Activated T-cell treated with anti-CD3 and anti-CD28 coated beads, Interleukin-2, amount 50 U/mL, for 4 hours (primary cell): ENCODE measurements around the gene MED27. TPM values are rescaled to one million over a fixed set of nuclear protein-coding genes. Genes with fewer than 3 reads are reported as not detected.

Experiments
- ATAC-seq, 2 donors: fragments of 200-7000 bp; cut with Tn5 transposase; one replicate each; pipeline ENCODE4 v1.10.0; 2021
- DNase-seq: peaks from one replicate; pipeline ENCODE4 v3.0.0-alpha.2; 2020
- H3K27me3 Mint-ChIP-seq: one replicate; pipeline ENCODE4 v1.8.0; 2021; ENCODE audit warnings: low read depth, mixed read lengths
- H3K36me3 Mint-ChIP-seq: one replicate; pipeline ENCODE4 v1.8.0; 2022; ENCODE audit warnings: mixed read lengths; ENCODE audit not compliant: insufficient read depth
- H3K4me1 Mint-ChIP-seq: one replicate; pipeline ENCODE4 v1.8.0; 2021; ENCODE audit warnings: low read depth, mixed read lengths
- H3K4me3 Mint-ChIP-seq: one replicate; pipeline ENCODE4 v1.8.0; 2021; ENCODE audit warnings: mild to moderate bottlenecking, moderate library complexity, mixed read lengths
- H3K9me3 Mint-ChIP-seq: one replicate; pipeline ENCODE4 v1.8.0; 2021; ENCODE audit warnings: mixed read lengths
- total RNA-seq, 3 donors: library from RNA; stranded (reverse); gene quantifications; one replicate each; pipeline ENCODE4 v1.2.1, GENCODE V29; 2021

Gene MED27
- total RNA-seq, 3 donors from 2014 or later = 43.6 to 47.8 (median 46.1) TPM

DNA sequence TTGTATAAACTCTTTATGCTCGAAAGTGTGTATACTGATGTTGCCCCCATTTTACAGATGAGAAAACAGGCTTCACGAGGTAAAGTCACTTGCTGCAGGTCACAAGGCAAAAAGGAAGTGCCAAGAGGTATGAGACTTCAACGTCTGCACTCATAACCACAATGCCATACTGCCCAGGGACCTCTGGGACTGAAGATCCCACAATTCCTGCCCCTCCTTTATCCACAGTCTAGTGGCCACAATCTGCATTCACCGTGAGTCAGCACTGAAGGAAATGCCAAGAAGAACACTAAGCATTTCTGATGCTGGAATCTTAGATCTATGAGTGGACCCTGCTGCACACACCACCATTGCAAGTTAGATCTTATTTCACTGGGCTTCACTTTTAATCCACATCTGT is 37.3 kb downstream of the MED27 start:
- DNase-seq (no peak), ATAC-seq (no peak)
- peaks cover 5% of the 10 kb centered on the region for H3K4me1 Mint-ChIP-seq
- no peaks in the 10 kb centered on the region for H3K9me3 Mint-ChIP-seq
- H3K27me3 Mint-ChIP-seq = no peaks in the 10 kb centered on the region
- no peak overlapping the region for H3K4me3 Mint-ChIP-seq
- H3K36me3 Mint-ChIP-seq = peaks cover 9% of the 10 kb centered on the region

DNA sequence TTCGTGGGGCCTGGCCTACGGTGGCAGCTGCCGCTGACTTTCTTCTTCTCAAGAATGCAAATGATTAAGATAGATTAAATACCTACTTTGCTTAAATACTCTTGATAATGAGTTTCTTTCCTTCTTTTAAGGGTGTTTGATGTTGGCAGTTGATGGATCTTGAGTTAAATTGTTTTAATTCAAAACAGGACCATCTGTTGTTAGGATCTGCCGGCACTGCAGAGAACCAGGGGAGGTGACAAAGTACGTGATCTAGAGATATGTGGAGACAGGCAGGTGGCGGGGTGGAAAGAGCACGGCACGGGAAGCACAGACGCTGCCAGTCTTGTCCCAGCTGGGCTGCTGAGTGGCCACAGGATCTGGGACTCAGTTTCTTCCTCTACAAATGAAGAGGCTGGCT is 37.9 kb downstream of the MED27 start:
- ATAC-seq (no peak), DNase-seq (no peak)
- peaks cover 4% of the 10 kb centered on the region for H3K4me1 Mint-ChIP-seq
- H3K27me3 Mint-ChIP-seq = no peaks in the 10 kb centered on the region
- H3K36me3 Mint-ChIP-seq = peaks cover 9% of the 10 kb centered on the region
- H3K4me3 Mint-ChIP-seq = no peak overlapping the region
- H3K9me3 Mint-ChIP-seq = no peaks in the 10 kb centered on the region

- peaks cover 5% of the 10 kb centered on the region for H3K4me1 Mint-ChIP-seq
- ATAC-seq (no peak), DNase-seq (no peak)
- no peaks in the 10 kb centered on the region for H3K9me3 Mint-ChIP-seq
- H3K27me3 Mint-ChIP-seq = no peaks in the 10 kb centered on the region
- no peak overlapping the region for H3K4me3 Mint-ChIP-seq
- peaks cover 13% of the 10 kb centered on the region for H3K36me3 Mint-ChIP-seq
Observed at GRCh38 chr9:132040808-132041207, 38.9 kb downstream of the MED27 start.

GRCh38 chr9:132040246-132040645 is 39.4 kb downstream of the MED27 start:
- DNase-seq = no peak
- no peaks in the 10 kb centered on the region for H3K9me3 Mint-ChIP-seq
- H3K4me1 Mint-ChIP-seq = peaks cover 8% of the 10 kb centered on the region
- no peak for ATAC-seq
- no peak overlapping the region for H3K4me3 Mint-ChIP-seq
- no peaks in the 10 kb centered on the region for H3K27me3 Mint-ChIP-seq
- peaks cover 14% of the 10 kb centered on the region for H3K36me3 Mint-ChIP-seq

- no peak overlapping the region for H3K4me3 Mint-ChIP-seq
- H3K27me3 Mint-ChIP-seq = no peaks in the 10 kb centered on the region
- H3K9me3 Mint-ChIP-seq = no peaks in the 10 kb centered on the region
- H3K4me1 Mint-ChIP-seq = peaks cover 13% of the 10 kb centered on the region
- ATAC-seq (no peak), DNase-seq (no peak)
- H3K36me3 Mint-ChIP-seq = peaks cover 15% of the 10 kb centered on the region
Observed at GRCh38 chr9:132039284-132039683, 40.4 kb downstream of the MED27 start.

DNA sequence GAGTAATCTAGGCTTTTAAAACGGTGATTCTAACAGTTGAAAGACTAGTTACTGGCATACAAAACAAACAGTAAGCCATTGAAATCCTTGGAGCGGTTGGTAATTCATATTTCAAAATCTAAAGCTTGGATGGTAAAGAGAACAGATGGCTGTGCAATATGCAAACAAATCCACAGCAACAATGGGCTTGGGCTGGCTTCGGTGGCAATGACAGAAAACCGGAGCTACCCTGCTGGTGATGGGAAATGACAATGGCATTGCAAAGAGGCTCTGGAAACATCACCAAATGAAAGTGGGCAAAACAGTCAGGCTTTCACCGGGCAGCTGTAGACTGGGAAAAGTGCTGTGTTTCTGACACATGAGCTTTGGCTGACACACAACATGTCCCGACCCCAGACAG is 42.2 kb downstream of the MED27 start:
- Mint-ChIP-seq H3K36me3 (peaks cover 15% of the 10 kb centered on the region), H3K9me3 (no peaks in the 10 kb centered on the region), H3K4me3 (no peak overlapping the region), H3K4me1 (peaks cover 23% of the 10 kb centered on the region), H3K27me3 (no peaks in the 10 kb centered on the region)
- DNase-seq (no peak), ATAC-seq (no peak)

DNA sequence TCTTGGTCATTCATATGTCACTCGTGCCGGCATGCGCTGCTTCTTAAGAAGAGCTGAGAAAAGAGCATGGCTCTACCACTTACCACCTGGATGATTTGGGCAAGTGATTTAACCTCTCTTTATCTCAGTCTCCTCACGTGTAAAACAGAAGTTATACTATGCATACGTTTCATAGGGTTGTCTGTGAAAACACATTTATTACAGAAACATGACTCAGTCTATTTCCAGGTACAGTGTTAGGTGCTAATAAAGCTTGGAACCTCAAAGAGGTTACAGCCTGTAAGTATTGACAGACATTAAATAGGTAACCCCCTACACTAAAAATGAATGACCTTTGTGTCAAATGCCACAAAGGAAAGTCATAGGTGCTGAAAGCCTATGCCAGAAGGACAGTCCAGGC is 43.1 kb downstream of the MED27 start:
- Mint-ChIP-seq H3K4me1 (peaks cover 29% of the 10 kb centered on the region), H3K36me3 (peaks cover 15% of the 10 kb centered on the region), H3K27me3 (no peaks in the 10 kb centered on the region), H3K9me3 (no peaks in the 10 kb centered on the region), H3K4me3 (no peak overlapping the region)
- DNase-seq = no peak
- ATAC-seq = no peak

DNA sequence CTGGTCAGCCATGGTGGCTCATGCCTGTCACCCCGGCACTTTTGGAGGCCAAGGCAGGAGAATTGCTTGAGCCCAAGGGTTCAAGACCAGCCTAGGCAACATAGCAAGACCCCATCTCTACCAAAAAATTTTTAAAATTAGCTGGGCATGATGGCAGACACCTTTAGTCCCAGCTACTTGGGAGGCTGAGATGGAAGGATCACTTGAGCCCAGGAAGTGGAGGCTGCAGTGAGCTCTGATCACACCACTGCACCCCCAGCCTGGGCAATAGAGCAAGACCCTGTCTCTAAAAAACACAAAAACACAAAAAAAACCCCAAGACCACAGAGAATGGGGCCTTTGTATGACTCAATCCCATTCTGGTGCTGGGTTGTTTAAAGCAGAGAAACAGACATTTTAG is 44.0 kb downstream of the MED27 start:
- no peaks in the 10 kb centered on the region for H3K9me3 Mint-ChIP-seq
- H3K4me3 Mint-ChIP-seq = no peak overlapping the region
- peaks cover 12% of the 10 kb centered on the region for H3K36me3 Mint-ChIP-seq
- ATAC-seq = no peak
- peaks cover 31% of the 10 kb centered on the region for H3K4me1 Mint-ChIP-seq
- H3K27me3 Mint-ChIP-seq = no peaks in the 10 kb centered on the region
- DNase-seq = no peak

GRCh38 chr9:132032238-132032950 is 47.3 kb downstream of the MED27 start:
- Mint-ChIP-seq H3K4me1 (peaks cover 39% of the 10 kb centered on the region), H3K4me3 (no peak overlapping the region)
- ATAC-seq = no peak

DNA sequence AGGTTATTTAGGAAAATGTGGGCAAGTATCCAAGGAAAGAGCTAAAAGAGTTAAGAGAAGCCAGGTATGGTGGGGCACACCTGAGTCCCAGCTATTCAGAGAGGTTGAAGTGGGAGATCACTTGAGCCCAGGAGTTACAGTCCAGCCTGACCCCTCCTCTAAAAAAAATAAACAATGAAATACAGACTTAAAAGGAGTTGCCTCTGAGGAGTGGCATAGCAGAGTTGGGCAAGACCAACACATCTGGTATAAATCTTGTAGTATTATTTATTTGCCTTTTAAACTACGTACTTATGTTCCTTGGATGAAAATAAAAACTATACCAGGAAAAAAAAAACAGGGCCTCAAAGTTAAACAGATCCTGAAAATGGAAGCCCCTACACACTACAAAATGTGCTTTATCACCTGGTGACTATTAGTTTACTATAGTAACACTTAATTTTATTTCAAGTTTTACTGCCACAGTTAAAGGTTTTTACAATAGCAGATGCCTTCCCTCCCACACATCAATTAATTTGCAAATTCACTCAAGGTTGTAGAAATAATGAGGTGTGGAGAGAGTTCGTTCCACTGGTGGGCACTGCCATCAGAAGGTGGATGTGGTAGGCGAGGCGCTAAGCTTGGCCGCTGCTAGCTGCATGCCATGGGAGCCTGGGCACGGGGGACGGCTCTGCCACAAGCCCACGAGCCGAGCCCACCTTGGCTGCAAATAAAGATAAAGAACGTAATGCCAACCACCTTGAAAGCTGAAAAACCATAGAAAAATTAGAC is 48.0 kb downstream of the MED27 start:
- ATAC-seq = no peak
- no peak for DNase-seq
- no peaks in the 10 kb centered on the region for H3K27me3 Mint-ChIP-seq
- no peak overlapping the region for H3K4me3 Mint-ChIP-seq
- peaks cover 39% of the 10 kb centered on the region for H3K4me1 Mint-ChIP-seq
- H3K9me3 Mint-ChIP-seq = no peaks in the 10 kb centered on the region
- H3K36me3 Mint-ChIP-seq = peaks cover 9% of the 10 kb centered on the region

More at GRCh38 chr9:132032238-132032950, 47.3 kb downstream of the MED27 start:
- no peaks in the 10 kb centered on the region for H3K27me3 Mint-ChIP-seq
- no peaks in the 10 kb centered on the region for H3K9me3 Mint-ChIP-seq
- no peak for DNase-seq
- peaks cover 11% of the 10 kb centered on the region for H3K36me3 Mint-ChIP-seq

DNA sequence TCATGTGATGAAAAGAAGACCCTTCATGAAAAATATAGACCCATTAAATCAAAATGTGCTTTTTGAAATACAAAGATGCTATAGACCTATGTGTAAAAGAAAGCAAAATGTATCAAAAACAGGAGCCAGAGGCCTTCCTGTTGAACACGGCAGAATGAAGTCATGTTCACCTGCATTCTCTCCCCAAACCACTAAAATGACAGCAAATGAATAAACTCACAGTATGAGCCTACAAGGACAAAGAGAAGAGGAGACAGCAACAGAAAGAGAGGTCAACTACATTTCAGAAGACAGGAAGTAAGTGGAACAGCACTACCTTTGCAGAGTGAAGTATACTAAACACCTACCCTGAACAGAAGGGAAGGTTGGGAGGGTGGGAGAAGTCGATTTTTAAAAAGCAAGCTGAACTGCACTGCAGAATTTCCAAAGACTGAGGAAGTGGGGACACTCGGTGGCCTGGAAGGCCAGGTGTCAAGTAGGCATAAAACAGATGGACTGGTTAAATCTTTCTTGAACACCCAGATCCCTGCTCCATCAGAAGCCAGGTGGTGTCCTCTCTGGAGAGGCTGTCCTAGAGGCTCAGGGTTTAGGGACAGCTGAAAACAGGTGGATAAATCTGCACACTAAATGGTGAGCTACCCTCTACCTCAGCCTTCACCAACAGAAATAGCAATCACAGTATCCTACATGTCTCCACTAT is 48.9 kb downstream of the MED27 start:
- no peaks in the 10 kb centered on the region for H3K9me3 Mint-ChIP-seq
- no peak overlapping the region for H3K4me3 Mint-ChIP-seq
- ATAC-seq (no peak), DNase-seq (no peak)
- peaks cover 37% of the 10 kb centered on the region for H3K4me1 Mint-ChIP-seq
- H3K36me3 Mint-ChIP-seq = peaks cover 7% of the 10 kb centered on the region
- no peaks in the 10 kb centered on the region for H3K27me3 Mint-ChIP-seq

DNA sequence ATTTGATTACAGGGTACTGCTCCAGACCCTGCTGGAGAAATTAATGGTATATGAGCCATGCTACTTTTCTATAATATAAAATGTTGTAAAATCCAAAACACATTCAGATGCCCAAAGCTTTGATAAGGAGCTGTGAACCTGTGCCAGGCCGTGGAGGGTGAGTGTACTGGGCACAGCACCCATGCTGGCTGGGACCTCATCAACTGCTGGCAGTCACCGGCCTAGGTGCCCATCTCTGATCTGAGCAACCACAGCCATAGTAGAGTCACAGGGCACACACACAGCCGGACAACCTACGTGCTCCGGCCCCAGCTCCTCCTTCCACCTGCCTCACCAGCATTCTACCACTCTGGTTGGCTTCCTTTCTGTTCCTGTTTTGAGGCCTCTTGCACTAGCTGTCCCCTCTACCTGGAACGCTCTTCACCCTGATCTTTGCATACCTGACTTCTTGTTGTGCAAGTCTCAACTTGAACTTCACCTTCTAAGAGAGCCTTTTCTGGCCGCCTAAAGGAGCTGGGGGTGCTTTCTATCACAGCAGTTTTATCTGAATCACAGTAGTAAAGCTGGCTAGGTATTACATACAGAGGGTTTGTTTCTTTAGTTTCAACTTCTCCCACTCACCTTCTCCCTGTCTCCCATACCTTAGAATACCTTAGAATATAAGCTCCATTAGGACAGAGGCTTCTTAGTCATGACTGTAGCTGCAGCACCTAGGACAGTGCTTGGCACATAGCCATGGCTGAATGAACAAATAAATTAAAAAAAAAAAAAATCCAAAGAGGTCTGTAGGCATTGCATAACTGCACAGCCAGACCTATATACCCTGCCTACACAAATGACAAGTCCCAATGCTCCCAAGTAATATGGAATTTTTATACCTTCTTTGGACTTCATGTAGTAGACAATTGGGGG is 51.7 kb downstream of the MED27 start:
- H3K4me3 Mint-ChIP-seq = no peak overlapping the region
- no peaks in the 10 kb centered on the region for H3K27me3 Mint-ChIP-seq
- peaks cover 8% of the 10 kb centered on the region for H3K36me3 Mint-ChIP-seq
- no peak for ATAC-seq
- H3K9me3 Mint-ChIP-seq = no peaks in the 10 kb centered on the region
- peaks cover 25% of the 10 kb centered on the region for H3K4me1 Mint-ChIP-seq
- no peak for DNase-seq

- peaks cover 8% of the 10 kb centered on the region for H3K36me3 Mint-ChIP-seq
- peaks cover 20% of the 10 kb centered on the region for H3K4me1 Mint-ChIP-seq
Observed at GRCh38 chr9:132026932-132027585, 52.6 kb downstream of the MED27 start.

More at GRCh38 chr9:132026932-132027585, 52.6 kb downstream of the MED27 start:
- H3K4me3 Mint-ChIP-seq = no peak overlapping the region
- no peaks in the 10 kb centered on the region for H3K27me3 Mint-ChIP-seq
- DNase-seq (no peak), ATAC-seq (no peak)
- no peaks in the 10 kb centered on the region for H3K9me3 Mint-ChIP-seq
